HCT116 (cell line): Measurements from ENCODE around the gene CYB561A3. TPM values are rescaled to one million over a fixed set of nuclear protein-coding genes. Genes with fewer than 3 reads are reported as not detected.

ENCODE experiments used
- ATAC-seq: fragments of 200-7000 bp; cut with Tn5 transposase; 2 replicates; pipeline ENCODE4 v1.9.1; 2020; ENCODE audit warnings: mild to moderate bottlenecking, moderate library complexity
- BruUV-seq: library from RNA; stranded (reverse); fragments of 400-500 nt; replicated peaks from 2 replicates; lab custom pipeline; 2021; lab: Mats Ljungman, UMichigan
- CTCF ChIA-PET: fragments of 300-600 bp; sonication (Branson Sonifier 250); formaldehyde crosslinking; loops from one replicate; lab custom pipeline; 2021; ENCODE audit warnings: antibody characterized with exemption; lab: Charles Lee
- POLR2A ChIA-PET: fragments of 300-600, 350-600 bp; sonication (Branson Sonifier 250); formaldehyde crosslinking; loops from one replicate; lab custom pipeline; 2021; ENCODE audit warnings: antibody characterized with exemption; lab: Charles Lee
- RAD21 ChIA-PET, 2 experiments: fragments of 300-600 bp; sonication (Branson Sonifier 250); formaldehyde crosslinking; loops; one replicate each; lab custom pipeline; 2023; ENCODE audit warnings: low total read pairs in 2 of 2; ENCODE audit not compliant: uncharacterized antibody in 2 of 2, unreplicated experiment in 2 of 2, low non-redundant PET in 1 of 2; lab: Charles Lee
- DNase-seq: peaks from one replicate; pipeline ENCODE4 v3.0.0-alpha.2; 2010; ENCODE audit warnings: low read depth, low spot score
- H2AFZ ChIP-seq: fragments of 200-600 bp; shearing (Covaris generic), sonication (generic); 2 replicates; pipeline ENCODE4 v1.6.1; 2017; ENCODE audit warnings: low read depth, mixed run types, mixed read lengths, antibody characterized with exemption, low read length; ENCODE audit not compliant: poor library complexity, severe bottlenecking
- H3K27ac ChIP-seq: 2 replicates; pipeline ENCODE4 v1.5.1; 2012; ENCODE audit warnings: low read depth, low read length
- H3K27me3 ChIP-seq: fragments of 200-600 bp; sonication (generic); 2 replicates; pipeline ENCODE4 v1.6.1; 2016; ENCODE audit warnings: mixed run types, low read length, mixed read lengths; ENCODE audit not compliant: insufficient read depth
- H3K36me3 ChIP-seq, 2 experiments: fragments of 200-500 bp in 1 of 2; fragments of 200-600 bp in 1 of 2; sonication (Bioruptor generic) in 1 of 2; sonication (generic) in 1 of 2; 2 replicates each; pipeline versions ENCODE4 v1.5.1 to v1.6.1; 2014 to 2016; ENCODE audit warnings: low read length in 2 of 2, inconsistent platforms in 1 of 2, mixed read lengths in 1 of 2, mixed run types in 1 of 2; ENCODE audit not compliant: insufficient read depth in 2 of 2, control insufficient read depth in 1 of 2
- H3K4me1 ChIP-seq, 2 experiments: fragments of 200-600 bp in 1 of 2; sonication (generic) in 1 of 2; 2 replicates each; pipeline versions ENCODE4 v1.5.1 to v1.6.1; 2012 to 2017; ENCODE audit warnings: low read length in 2 of 2, inconsistent platforms in 1 of 2, mild to moderate bottlenecking in 1 of 2, mixed read lengths in 1 of 2, mixed run types in 1 of 2, moderate library complexity in 1 of 2; ENCODE audit not compliant: insufficient read depth in 2 of 2, control insufficient read depth in 1 of 2
- H3K4me2 ChIP-seq: fragments of 200-600 bp; sonication (generic); 2 replicates; pipeline ENCODE4 v1.6.1; 2017; ENCODE audit warnings: mixed run types, low read length, mixed read lengths
- H3K4me3 ChIP-seq, 2 experiments: fragments of 200-600 bp in 1 of 2; sonication (generic) in 1 of 2; replicated peaks in 1 of 2; 2 replicates each; pipeline ENCODE4 v1.5.1; 2011 to 2016; ENCODE audit warnings: low read length in 2 of 2, control low read depth in 1 of 2, low read depth in 1 of 2, mild to moderate bottlenecking in 1 of 2, mixed read lengths in 1 of 2, mixed run types in 1 of 2
- H3K79me2 ChIP-seq: fragments of 200-600 bp; sonication (generic); 2 replicates; pipeline ENCODE4 v1.6.1; 2017; ENCODE audit warnings: mild to moderate bottlenecking, mixed run types, low read length, moderate library complexity, mixed read lengths; ENCODE audit not compliant: insufficient read depth
- H3K9ac ChIP-seq: fragments of 200-600 bp; sonication (generic); 2 replicates; pipeline ENCODE4 v1.6.1; 2016; ENCODE audit warnings: low read length, mixed read lengths
- H3K9me2 ChIP-seq: fragments of 200-600 bp; sonication (generic), shearing (Covaris generic); 2 replicates; pipeline ENCODE4 v1.6.1; 2017; ENCODE audit warnings: mixed run types, mild to moderate bottlenecking, moderate library complexity; ENCODE audit not compliant: insufficient read depth
- H3K9me3 ChIP-seq, 2 experiments: fragments of 200-500 bp in 1 of 2; fragments of 200-600 bp in 1 of 2; sonication (Bioruptor generic) in 1 of 2; sonication (generic) in 1 of 2; 2 replicates each; pipeline ENCODE4 v1.6.1; 2014 to 2017; ENCODE audit warnings: low read length in 2 of 2, mixed read lengths in 2 of 2, inconsistent platforms in 1 of 2, low read depth in 1 of 2, mild to moderate bottlenecking in 1 of 2, mixed run types in 1 of 2, moderate library complexity in 1 of 2; ENCODE audit not compliant: control insufficient read depth in 1 of 2, insufficient read depth in 1 of 2
- H4K20me1 ChIP-seq: fragments of 200-600 bp; sonication (generic), shearing (Covaris generic); 2 replicates; pipeline ENCODE4 v1.6.1; 2017; ENCODE audit warnings: mixed run types, mild to moderate bottlenecking, moderate library complexity; ENCODE audit not compliant: insufficient read depth
- CEBPB ChIP-seq: IDR thresholded peaks from 2 replicates; pipeline ENCODE4 v1.6.1; 2012; ENCODE audit warnings: low read depth
- EGR1 ChIP-seq: IDR thresholded peaks from 2 replicates; pipeline ENCODE4 v1.6.1; 2012; ENCODE audit warnings: low read depth
- ELF1 ChIP-seq: IDR thresholded peaks from 2 replicates; pipeline ENCODE4 v1.6.1; 2012; ENCODE audit warnings: low read depth, borderline replicate concordance
- EZH2 ChIP-seq: fragments of 200-600 bp; sonication (generic); IDR thresholded peaks from 2 replicates; pipeline ENCODE4 v1.6.1; 2017; ENCODE audit warnings: antibody characterized with exemption, mixed run types
- EZH2phosphoT487 ChIP-seq: fragments of 200-600 bp; IDR thresholded peaks from 2 replicates; pipeline ENCODE4 v1.6.1; 2018; ENCODE audit warnings: antibody characterized with exemption, borderline replicate concordance
- JUND ChIP-seq: IDR thresholded peaks from 2 replicates; pipeline ENCODE4 v1.6.1; 2012
- MAX ChIP-seq: IDR thresholded peaks from 2 replicates; pipeline ENCODE4 v1.6.1; 2012
- POLR2AphosphoS5 ChIP-seq: IDR thresholded peaks from 2 replicates; pipeline ENCODE4 v1.6.1; 2011; ENCODE audit warnings: mild to moderate bottlenecking, low read depth, low read length, moderate library complexity
- REST ChIP-seq: IDR thresholded peaks from 2 replicates; pipeline ENCODE4 v1.6.1; 2012; ENCODE audit warnings: low read depth
- SIN3A ChIP-seq: IDR thresholded peaks from 2 replicates; pipeline ENCODE4 v1.6.1; 2012; ENCODE audit warnings: low read depth
- SP1 ChIP-seq: IDR thresholded peaks from 2 replicates; pipeline ENCODE4 v1.6.1; 2012; ENCODE audit warnings: low read depth
- SRF ChIP-seq: IDR thresholded peaks from 2 replicates; pipeline ENCODE4 v1.6.1; 2012; ENCODE audit warnings: low read depth
- TCF7L2 ChIP-seq: IDR thresholded peaks from 2 replicates; pipeline ENCODE4 v1.7.0; 2011; ENCODE audit warnings: borderline replicate concordance, inconsistent platforms; ENCODE audit not compliant: insufficient read depth, insufficient read length; ENCODE audit errors: extremely low read depth
- YY1 ChIP-seq: IDR thresholded peaks from 2 replicates; pipeline ENCODE4 v1.6.1; 2011; ENCODE audit warnings: low read length, low read depth, moderate library complexity, mild to moderate bottlenecking; ENCODE audit not compliant: insufficient replicate concordance; ENCODE audit errors: extremely low read depth
- ZBTB33 ChIP-seq: IDR thresholded peaks from 2 replicates; pipeline ENCODE4 v1.6.1; 2011; ENCODE audit warnings: mild to moderate bottlenecking, low read length, moderate library complexity; ENCODE audit not compliant: insufficient replicate concordance; ENCODE audit errors: extremely low read depth
- ZNF274 ChIP-seq: fragments of 200-500 bp; sonication (Bioruptor generic); IDR thresholded peaks from 2 replicates; pipeline ENCODE4 v1.6.1; 2014; ENCODE audit warnings: mild to moderate bottlenecking, low read depth, low read length, inconsistent platforms
- intact Hi-C: fragments of 100-400 bp; cut with micrococcal nuclease; formaldehyde crosslinking; loops from 2 replicates; pipeline ENCODE4 v1.10.0; 2022
- total RNA-seq: library from RNA; stranded (reverse); gene quantifications from one replicate; pipeline ENCODE4 v1.2.1, GENCODE V29; 2021; ENCODE audit not compliant: unreplicated experiment

CYB561A3 gene
- total RNA-seq, 1 experiment from 2014 or later, result 34.1 TPM

- Histone ChIP-seq H3K4me1 (peaks cover 28 to 46% of the 10 kb centered on the region in 2 experiments), H3K9ac (peak overlapping the region; percentile 97), H3K27me3 (no peaks in the 10 kb centered on the region), H3K9me2 (no peaks in the 10 kb centered on the region), H3K4me2 (peak overlapping the region; percentile 93), H3K9me3 (no peaks in the 10 kb centered on the region), H3K79me2 (peaks cover 87% of the 10 kb centered on the region), H2AFZ (no peak overlapping the region), H3K36me3 (peaks cover 23 to 27% of the 10 kb centered on the region in 2 experiments), H3K4me3 (peak overlapping the region; percentile 85 to 97), H4K20me1 (no peaks in the 10 kb centered on the region), H3K27ac (no peak overlapping the region)
- no peak for ATAC-seq
- DNase-seq, result no peak
- intact Hi-C loops, result loop anchor here (2.0 kb wide), 1 partner anchor 61 kb away; the partner anchor contains the start of gene TMEM216
- POLR2A ChIA-PET, result interaction anchor here (0.9 kb wide), 1 partner anchor 54 kb away, joined by 3 read pairs; no protein-coding TSS in a partner anchor
- RAD21 ChIA-PET, result no interaction called here
- CTCF ChIA-PET, result no interaction called here
- no TSS peak for BruUV-seq
- TF ChIP-seq SP1 (no peak), CEBPB (no peak)
These were observed 30.0 kb downstream of the CYB561A3 start for GRCh38 chr11:61331651-61332050.

GRCh38 chr11:61329871-61330270 is 31.8 kb downstream of the CYB561A3 start:
- H3K79me2 ChIP-seq, result peaks cover 98% of the 10 kb centered on the region
- H3K27ac ChIP-seq, result no peak overlapping the region
- POLR2A ChIA-PET, result no interaction called here
- H3K4me3 ChIP-seq, result no peak overlapping the region
- ATAC-seq (no peak), DNase-seq (no peak)
- intact Hi-C loops, result no loop called here
- no peaks in the 10 kb centered on the region for H3K9me2 ChIP-seq
- H3K27me3 ChIP-seq, result no peaks in the 10 kb centered on the region
- no peak overlapping the region for H3K9ac ChIP-seq
- RAD21 ChIA-PET, result no interaction called here
- H2AFZ ChIP-seq, result no peak overlapping the region
- BruUV-seq, result no TSS peak
- H4K20me1 ChIP-seq, result no peaks in the 10 kb centered on the region; the same call in 1 of the 2 replicates
- H3K9me3 ChIP-seq, result no peaks in the 10 kb centered on the region
- H3K4me1 ChIP-seq, result peaks cover 20 to 28% of the 10 kb centered on the region in 2 experiments
- peaks cover 30 to 37% of the 10 kb centered on the region in 2 experiments for H3K36me3 ChIP-seq
- CTCF ChIA-PET, result no interaction called here
- no peak overlapping the region for H3K4me2 ChIP-seq
- TF ChIP-seq CEBPB, result no peak
- TF ChIP-seq EZH2phosphoT487, result no peak
- TF ChIP-seq ZBTB33, result no peak
- no peak for TF ChIP-seq REST
- TF ChIP-seq EZH2, result no peak
- no peak for TF ChIP-seq YY1
- TF ChIP-seq POLR2AphosphoS5, result no peak
- TF ChIP-seq SRF, result no peak
- no peak for TF ChIP-seq SIN3A
- TF ChIP-seq EGR1, result no peak
- TF ChIP-seq MAX, result no peak
- no peak for TF ChIP-seq ZNF274
- no peak for TF ChIP-seq JUND
- TF ChIP-seq TCF7L2, result no peak
- TF ChIP-seq ELF1, result no peak
